OCI-LY3 (cell line): ENCODE measurements around the gene SPDYE2B.
"Not testable (repeated sequence)": the region's sequence is repeated elsewhere in the genome, so short reads cannot be mapped to it uniquely, and the experiment has no call there.

Source experiments
- CTCF ChIP-seq: fragments of 200-600, 300-600 bp; sonication (generic); IDR thresholded peaks from 2 replicates; pipeline ENCODE4 v1.5.1; 2014; ENCODE audit warnings: antibody characterized with exemption, low read length, low read depth
- EZH2phosphoT487 ChIP-seq: fragments of 200-600 bp; shearing (Covaris generic); IDR thresholded peaks from 2 replicates; pipeline ENCODE4 v1.6.1; 2018; ENCODE audit warnings: antibody characterized with exemption, mixed run types, low read depth

- not testable (repeated sequence) for TF ChIP-seq CTCF, EZH2phosphoT487
Observed at GRCh38 chr7:102636956-102637355, 13.2 kb upstream of the SPDYE2B start.
